ENCODE data around the gene LDLRAP1. TPM values are rescaled to one million over a fixed set of nuclear protein-coding genes. Genes with fewer than 3 reads are reported as not detected.

Gene LDLRAP1
- total and polyA plus RNA-seq, 2 donors (not counting 1 experiment from before 2014, with no cell fraction given) = 7.3 to 21.0 TPM

DNA sequence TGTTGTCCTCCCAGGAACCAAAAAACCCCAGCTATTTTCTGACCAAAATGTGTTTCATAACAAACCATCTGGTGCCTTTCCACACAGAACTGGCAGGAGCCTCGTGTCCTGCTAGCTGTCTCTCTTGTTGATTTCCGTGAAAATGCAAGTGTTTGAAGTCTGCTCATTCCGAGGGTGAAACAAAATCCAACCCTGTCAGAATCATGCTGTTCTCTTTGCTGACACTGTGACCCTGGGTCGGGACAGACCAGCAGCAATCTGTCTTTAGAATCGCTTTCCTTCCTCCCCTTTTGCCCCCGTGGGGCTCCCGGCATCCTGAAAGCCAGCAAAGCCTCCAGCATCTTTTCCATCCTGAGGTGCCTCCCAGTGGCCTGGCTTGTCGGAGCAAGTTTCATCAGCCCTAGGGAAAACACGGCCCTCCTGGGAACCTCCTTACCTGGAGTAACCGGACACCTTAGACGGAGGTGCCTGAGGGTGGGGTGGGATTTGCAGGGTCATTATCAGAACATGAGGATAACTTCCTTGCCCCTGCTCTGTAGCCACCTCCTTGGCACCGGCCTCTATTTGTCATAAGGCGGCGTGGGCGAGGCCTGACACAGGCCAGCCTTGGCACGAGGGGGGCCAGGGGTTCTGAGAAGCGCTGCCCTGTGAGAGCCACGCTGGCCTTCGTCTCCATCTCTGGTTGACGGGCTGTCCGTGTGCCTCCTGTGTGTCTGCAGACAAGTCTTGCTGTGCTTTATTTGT lies 24.9 kb downstream of the LDLRAP1 start:
- peak in 1 of 2 donors; percentile 21 for TF ChIP-seq CTCF (conservative IDR thresholded peaks at IDR 0.05 in 1 of 2, IDR thresholded peaks at IDR 0.05 in 1 of 2; ENCODE audit: low read depth in 1 of 2, low read length in 2 of 2)
- no peak for TF ChIP-seq EZH2 (IDR thresholded peaks at IDR 0.05; ENCODE audit: low read length, missing control alignments)
- Histone ChIP-seq H2AFZ (ENCODE audit: low read length) (no peak overlapping the region), H3K36me3 (ENCODE audit: control insufficient read depth, insufficient read depth, low read length) (peaks cover 5% of the 10 kb centered on the region), H3K9ac (ENCODE audit: insufficient read depth, low read length) (no peak overlapping the region), H3K4me1 (ENCODE audit: control insufficient read depth, extremely low read depth, insufficient read depth, low read length) (peaks cover 33% of the 10 kb centered on the region), H3K9me3 (ENCODE audit: control insufficient read depth, insufficient read depth, low read depth, low read length) (no peaks in the 10 kb centered on the region), H3K79me2 (ENCODE audit: control insufficient read depth, insufficient read depth, low read length) (no peaks in the 10 kb centered on the region), H3K27me3 (ENCODE audit: control insufficient read depth, insufficient read depth, low read length) (no peaks in the 10 kb centered on the region), H4K20me1 (ENCODE audit: control insufficient read depth, extremely low read depth, insufficient read depth, low read length) (no peaks in the 10 kb centered on the region), H3K4me2 (ENCODE audit: extremely low read depth, insufficient read depth, low read length) (peak overlapping the region; percentile 17), H3K27ac (ENCODE audit: insufficient read depth, low read length) (peak overlapping the region; percentile 83), H3K4me3 (replicated peaks in 1 of 4; ENCODE audit: control extremely low read depth in 1 of 4, insufficient read depth in 1 of 4, low read depth in 3 of 4, low read length in 4 of 4) (no peak overlapping the region)
- DNase-seq (ENCODE audit: low read depth in 2 of 2) = peak; percentile 60 to 71

- Histone ChIP-seq H3K27ac (ENCODE audit: insufficient read depth, low read length) (peak overlapping the region; percentile 83), H2AFZ (ENCODE audit: low read length) (no peak overlapping the region), H3K4me1 (ENCODE audit: control insufficient read depth, extremely low read depth, insufficient read depth, low read length) (peaks cover 33% of the 10 kb centered on the region)
Measured at GRCh38 chr1:25568834-25569596, 25.6 kb downstream of the LDLRAP1 start.

More at GRCh38 chr1:25568834-25569596, 25.6 kb downstream of the LDLRAP1 start:
- Histone ChIP-seq H3K79me2 (ENCODE audit: control insufficient read depth, insufficient read depth, low read length) (no peaks in the 10 kb centered on the region), H4K20me1 (ENCODE audit: control insufficient read depth, extremely low read depth, insufficient read depth, low read length) (no peaks in the 10 kb centered on the region), H3K9me3 (ENCODE audit: control insufficient read depth, insufficient read depth, low read depth, low read length) (no peaks in the 10 kb centered on the region), H3K9ac (ENCODE audit: insufficient read depth, low read length) (no peak overlapping the region), H3K4me3 (replicated peaks in 1 of 4; ENCODE audit: control extremely low read depth in 1 of 4, insufficient read depth in 1 of 4, low read depth in 3 of 4, low read length in 4 of 4) (no peak overlapping the region), H3K27me3 (ENCODE audit: control insufficient read depth, insufficient read depth, low read length) (no peaks in the 10 kb centered on the region), H3K4me2 (ENCODE audit: extremely low read depth, insufficient read depth, low read length) (peak overlapping the region; percentile 17), H3K36me3 (ENCODE audit: control insufficient read depth, insufficient read depth, low read length) (peaks cover 1% of the 10 kb centered on the region)
- no peak for TF ChIP-seq CTCF (conservative IDR thresholded peaks at IDR 0.05 in 1 of 2, IDR thresholded peaks at IDR 0.05 in 1 of 2; ENCODE audit: low read depth in 1 of 2, low read length in 2 of 2)
- TF ChIP-seq EZH2 (IDR thresholded peaks at IDR 0.05; ENCODE audit: low read length, missing control alignments) = no peak
- peak; percentile 67 to 89 for DNase-seq (ENCODE audit: low read depth in 2 of 2)

Data from fibroblast of lung (primary cell).